ENCODE measurements around the gene CRIM1. TPM values are rescaled to one million over a fixed set of nuclear protein-coding genes. Genes with fewer than 3 reads are reported as not detected.

The CRIM1 gene
- total and polyA plus RNA-seq, 4 donors = 2.2 to 22.1 (median 9.6) TPM

DNA sequence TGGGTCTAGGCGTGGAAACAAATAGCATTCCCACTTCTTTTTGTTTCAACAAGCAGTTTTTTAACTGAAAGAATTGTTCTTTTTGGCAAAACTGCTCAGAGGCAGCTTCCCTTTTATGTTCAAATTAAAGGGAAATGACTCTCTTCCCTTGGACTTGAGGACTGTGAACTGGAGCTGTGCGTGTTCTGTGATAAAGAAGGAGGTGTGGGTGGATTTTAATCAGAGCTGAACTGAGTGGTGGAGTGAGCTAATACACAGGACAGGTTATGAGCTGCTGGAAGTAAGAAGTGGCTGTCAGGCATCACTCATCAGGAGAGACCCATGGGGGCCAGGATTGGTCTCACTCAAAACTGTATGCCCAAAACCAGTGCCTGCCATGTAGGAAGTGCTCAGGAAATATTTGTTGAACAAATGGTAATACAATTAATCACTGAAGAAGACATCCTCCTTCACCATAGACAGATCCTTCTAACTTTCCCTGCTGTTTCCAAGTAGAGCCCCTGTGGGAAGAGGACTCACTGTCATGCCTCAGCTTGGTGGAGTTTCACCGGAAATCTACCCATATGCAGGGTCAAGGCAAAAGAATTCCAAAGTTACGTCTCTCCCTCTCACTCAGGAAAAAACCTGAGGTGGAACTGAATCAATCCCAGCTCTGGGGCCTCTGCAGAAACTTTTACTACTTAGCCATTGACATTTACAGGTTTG is 186.5 kb downstream of the CRIM1 start:
- no peak for DNase-seq (ENCODE audit: low spot score)
- H3K36me3 ChIP-seq (ENCODE audit: control insufficient read depth in 4 of 4, insufficient read depth in 3 of 4, low read depth in 1 of 4, low read length in 3 of 4) = peaks cover 0 to 7% (median 1%) of the 10 kb centered on the region in 4 donors
- H3K9ac ChIP-seq (ENCODE audit: low read depth in 1 of 2, low read length in 2 of 2) = no peak overlapping the region
- TF ChIP-seq YY1 (IDR thresholded peaks at IDR 0.05) (no peak), TAF1 (conservative IDR thresholded peaks at IDR 0.05) (no peak), SP1 (IDR thresholded peaks at IDR 0.05) (no peak), HNF4G (IDR thresholded peaks at IDR 0.05) (no peak), RXRA (IDR thresholded peaks at IDR 0.05) (no peak), FOXA1 (IDR thresholded peaks at IDR 0.05) (no peak), JUND (IDR thresholded peaks at IDR 0.05) (no peak), GABPA (IDR thresholded peaks at IDR 0.05 in 1 of 2, conservative IDR thresholded peaks at IDR 0.05 in 1 of 2) (no peak), HNF4A (conservative IDR thresholded peaks at IDR 0.05) (no peak), FOXA2 (IDR thresholded peaks at IDR 0.05) (no peak), EGR1 (IDR thresholded peaks at IDR 0.05; ENCODE audit: low read depth in 2 of 2) (no peak)
- TF ChIP-seq, protein P1, sequence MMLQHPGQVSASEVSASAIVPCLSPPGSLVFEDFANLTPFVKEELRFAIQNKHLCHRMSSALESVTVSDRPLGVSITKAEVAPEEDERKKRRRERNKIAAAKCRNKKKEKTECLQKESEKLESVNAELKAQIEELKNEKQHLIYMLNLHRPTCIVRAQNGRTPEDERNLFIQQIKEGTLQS (IDR thresholded peaks at IDR 0.05) = no peak
- TF ChIP-seq, protein P2, sequence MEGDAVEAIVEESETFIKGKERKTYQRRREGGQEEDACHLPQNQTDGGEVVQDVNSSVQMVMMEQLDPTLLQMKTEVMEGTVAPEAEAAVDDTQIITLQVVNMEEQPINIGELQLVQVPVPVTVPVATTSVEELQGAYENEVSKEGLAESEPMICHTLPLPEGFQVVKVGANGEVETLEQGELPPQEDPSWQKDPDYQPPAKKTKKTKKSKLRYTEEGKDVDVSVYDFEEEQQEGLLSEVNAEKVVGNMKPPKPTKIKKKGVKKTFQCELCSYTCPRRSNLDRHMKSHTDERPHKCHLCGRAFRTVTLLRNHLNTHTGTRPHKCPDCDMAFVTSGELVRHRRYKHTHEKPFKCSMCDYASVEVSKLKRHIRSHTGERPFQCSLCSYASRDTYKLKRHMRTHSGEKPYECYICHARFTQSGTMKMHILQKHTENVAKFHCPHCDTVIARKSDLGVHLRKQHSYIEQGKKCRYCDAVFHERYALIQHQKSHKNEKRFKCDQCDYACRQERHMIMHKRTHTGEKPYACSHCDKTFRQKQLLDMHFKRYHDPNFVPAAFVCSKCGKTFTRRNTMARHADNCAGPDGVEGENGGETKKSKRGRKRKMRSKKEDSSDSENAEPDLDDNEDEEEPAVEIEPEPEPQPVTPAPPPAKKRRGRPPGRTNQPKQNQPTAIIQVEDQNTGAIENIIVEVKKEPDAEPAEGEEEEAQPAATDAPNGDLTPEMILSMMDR (IDR thresholded peaks at IDR 0.05; ENCODE audit: low read depth, low read length, missing input control) = no peak
- TF ChIP-seq, protein P3, sequence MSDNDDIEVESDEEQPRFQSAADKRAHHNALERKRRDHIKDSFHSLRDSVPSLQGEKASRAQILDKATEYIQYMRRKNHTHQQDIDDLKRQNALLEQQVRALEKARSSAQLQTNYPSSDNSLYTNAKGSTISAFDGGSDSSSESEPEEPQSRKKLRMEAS (IDR thresholded peaks at IDR 0.05) = no peak
- TF ChIP-seq, protein P4, sequence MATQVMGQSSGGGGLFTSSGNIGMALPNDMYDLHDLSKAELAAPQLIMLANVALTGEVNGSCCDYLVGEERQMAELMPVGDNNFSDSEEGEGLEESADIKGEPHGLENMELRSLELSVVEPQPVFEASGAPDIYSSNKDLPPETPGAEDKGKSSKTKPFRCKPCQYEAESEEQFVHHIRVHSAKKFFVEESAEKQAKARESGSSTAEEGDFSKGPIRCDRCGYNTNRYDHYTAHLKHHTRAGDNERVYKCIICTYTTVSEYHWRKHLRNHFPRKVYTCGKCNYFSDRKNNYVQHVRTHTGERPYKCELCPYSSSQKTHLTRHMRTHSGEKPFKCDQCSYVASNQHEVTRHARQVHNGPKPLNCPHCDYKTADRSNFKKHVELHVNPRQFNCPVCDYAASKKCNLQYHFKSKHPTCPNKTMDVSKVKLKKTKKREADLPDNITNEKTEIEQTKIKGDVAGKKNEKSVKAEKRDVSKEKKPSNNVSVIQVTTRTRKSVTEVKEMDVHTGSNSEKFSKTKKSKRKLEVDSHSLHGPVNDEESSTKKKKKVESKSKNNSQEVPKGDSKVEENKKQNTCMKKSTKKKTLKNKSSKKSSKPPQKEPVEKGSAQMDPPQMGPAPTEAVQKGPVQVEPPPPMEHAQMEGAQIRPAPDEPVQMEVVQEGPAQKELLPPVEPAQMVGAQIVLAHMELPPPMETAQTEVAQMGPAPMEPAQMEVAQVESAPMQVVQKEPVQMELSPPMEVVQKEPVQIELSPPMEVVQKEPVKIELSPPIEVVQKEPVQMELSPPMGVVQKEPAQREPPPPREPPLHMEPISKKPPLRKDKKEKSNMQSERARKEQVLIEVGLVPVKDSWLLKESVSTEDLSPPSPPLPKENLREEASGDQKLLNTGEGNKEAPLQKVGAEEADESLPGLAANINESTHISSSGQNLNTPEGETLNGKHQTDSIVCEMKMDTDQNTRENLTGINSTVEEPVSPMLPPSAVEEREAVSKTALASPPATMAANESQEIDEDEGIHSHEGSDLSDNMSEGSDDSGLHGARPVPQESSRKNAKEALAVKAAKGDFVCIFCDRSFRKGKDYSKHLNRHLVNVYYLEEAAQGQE (IDR thresholded peaks at IDR 0.05) = no peak
- TF ChIP-seq, protein P5, sequence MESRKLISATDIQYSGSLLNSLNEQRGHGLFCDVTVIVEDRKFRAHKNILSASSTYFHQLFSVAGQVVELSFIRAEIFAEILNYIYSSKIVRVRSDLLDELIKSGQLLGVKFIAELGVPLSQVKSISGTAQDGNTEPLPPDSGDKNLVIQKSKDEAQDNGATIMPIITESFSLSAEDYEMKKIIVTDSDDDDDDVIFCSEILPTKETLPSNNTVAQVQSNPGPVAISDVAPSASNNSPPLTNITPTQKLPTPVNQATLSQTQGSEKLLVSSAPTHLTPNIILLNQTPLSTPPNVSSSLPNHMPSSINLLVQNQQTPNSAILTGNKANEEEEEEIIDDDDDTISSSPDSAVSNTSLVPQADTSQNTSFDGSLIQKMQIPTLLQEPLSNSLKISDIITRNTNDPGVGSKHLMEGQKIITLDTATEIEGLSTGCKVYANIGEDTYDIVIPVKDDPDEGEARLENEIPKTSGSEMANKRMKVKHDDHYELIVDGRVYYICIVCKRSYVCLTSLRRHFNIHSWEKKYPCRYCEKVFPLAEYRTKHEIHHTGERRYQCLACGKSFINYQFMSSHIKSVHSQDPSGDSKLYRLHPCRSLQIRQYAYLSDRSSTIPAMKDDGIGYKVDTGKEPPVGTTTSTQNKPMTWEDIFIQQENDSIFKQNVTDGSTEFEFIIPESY (IDR thresholded peaks at IDR 0.05) = no peak
- H3K4me3 ChIP-seq (ENCODE audit: low read depth in 1 of 3, low read length in 3 of 3) = no peak overlapping the region
- H3K27ac ChIP-seq (ENCODE audit: low read depth in 1 of 2, low read length in 2 of 2) = peak overlapping the region; percentile 15 to 16
- H3K27me3 ChIP-seq (ENCODE audit: control insufficient read depth in 4 of 4, insufficient read depth in 4 of 4, low read length in 3 of 4) = no peaks in the 10 kb centered on the region
- no peaks in the 10 kb centered on the region for H3K9me3 ChIP-seq (ENCODE audit: control insufficient read depth in 4 of 4, low read length in 3 of 4)
- no peaks in the 10 kb centered on the region for H3K4me1 ChIP-seq (ENCODE audit: control insufficient read depth in 4 of 4, insufficient read depth in 4 of 4, low read length in 3 of 4)
- WGBS = 84% methylated on average over 4 of the region's 4 CpGs
